CD4-positive, alpha-beta T cell treated with Interleukin-4 for 4 hours (primary cell): ENCODE measurements around the gene FHOD3.
"Not testable (repeated sequence)": the region's sequence is repeated elsewhere in the genome, so short reads cannot be mapped to it uniquely, and the experiment has no call there.

ENCODE experiments used
- DNase-seq: peaks from one replicate; pipeline ENCODE4 v3.0.0-alpha.2; 2020

The FHOD3 gene

DNA sequence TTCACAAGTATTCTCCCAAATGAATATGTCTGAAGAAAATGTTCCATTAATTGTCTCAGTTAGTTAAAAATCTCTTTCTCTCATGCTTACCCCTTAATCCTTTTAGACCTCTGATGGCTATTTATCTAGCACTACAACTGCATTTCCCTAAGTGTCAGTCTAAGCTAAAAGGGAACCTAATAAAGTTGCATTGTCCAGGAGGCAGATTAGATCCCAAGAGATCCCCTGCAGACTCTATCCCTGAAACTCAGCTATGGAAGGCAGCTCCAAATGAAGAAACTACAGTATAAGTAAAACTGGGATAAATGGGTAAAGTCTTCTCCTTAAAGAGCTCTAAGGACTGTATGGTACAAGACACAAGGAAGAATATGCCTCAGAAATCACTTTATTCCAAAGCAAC is 518.6 kb downstream of the FHOD3 start:
- DNase-seq = not testable (repeated sequence)

DNA sequence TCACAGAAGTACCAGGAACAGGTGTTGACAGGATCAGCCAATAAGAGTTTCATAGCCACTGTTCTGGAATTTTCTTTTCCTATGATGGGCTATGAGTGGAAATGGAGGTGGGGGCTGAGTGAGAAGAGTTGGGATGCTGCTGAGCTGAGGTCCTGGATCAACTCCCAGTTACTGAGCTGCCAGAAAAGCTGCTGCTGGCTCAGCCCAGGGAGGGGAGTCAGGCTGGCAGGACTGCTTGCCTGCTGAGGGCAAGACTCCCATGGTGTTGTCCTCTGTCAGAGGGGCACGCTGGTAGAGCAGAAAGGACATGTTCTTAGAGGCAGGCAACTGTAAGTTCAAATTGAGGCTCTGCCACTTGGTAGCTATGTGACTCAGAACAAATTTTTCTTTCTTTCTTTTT is 519.5 kb downstream of the FHOD3 start:
- DNase-seq = no peak

DNA sequence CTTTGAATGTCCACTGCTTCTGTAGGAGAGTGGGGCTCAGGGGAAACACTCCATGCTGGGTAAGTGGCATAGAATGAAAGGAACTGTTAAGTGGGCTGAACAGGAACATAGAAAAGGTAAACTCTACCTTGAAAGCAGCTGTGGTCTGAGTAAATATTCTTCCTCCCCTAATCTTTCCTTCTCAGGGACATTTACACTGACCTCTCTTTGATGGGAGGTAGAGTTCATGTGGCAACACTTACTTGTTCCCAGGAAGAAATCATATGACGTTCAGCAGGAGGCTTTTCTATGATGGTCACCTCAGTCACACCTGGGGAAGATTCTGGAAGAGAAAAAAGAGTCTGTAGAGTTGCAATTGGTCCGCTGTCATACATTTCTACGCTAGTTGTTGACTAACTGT is 521.1 kb downstream of the FHOD3 start:
- no peak for DNase-seq

DNA sequence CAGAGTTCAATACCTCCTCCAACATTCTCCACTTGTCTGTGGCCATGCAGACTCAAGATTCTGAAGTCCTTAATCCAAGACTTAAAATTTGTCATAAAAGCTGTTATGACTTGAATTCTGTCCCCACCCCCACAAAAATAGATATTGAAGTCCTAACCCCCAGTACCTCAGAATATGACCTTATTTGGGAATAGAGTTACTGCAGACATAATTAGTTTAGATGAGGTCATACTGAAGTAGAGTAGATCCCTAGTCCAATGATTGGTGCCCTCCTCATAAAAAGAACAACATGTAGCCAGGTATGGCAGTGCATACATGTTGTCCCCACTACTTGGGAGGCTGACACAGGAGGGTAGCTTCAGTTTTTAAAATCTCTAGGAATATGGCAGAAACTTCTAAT is 522.1 kb downstream of the FHOD3 start:
- DNase-seq = no peak

DNA sequence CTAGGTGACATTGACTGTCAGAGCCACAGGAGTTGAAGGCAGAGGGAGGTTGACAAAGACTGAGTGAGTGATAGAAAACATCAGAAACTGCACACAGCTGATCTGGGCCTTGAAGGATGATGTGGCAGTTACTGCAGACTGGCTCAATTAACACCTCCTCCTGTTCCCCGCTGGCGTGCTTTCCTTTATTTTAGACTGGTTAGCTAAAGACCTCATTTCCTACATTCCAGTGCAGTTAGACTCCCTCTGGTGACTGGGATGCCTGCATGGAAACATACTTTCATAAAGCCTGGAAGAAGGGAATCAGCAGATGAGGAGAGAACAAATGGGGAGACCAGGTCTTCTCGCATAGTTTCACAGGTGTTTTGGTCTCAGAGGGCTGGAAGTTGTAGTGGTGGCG is 524.2 kb downstream of the FHOD3 start:
- no peak for DNase-seq

DNA sequence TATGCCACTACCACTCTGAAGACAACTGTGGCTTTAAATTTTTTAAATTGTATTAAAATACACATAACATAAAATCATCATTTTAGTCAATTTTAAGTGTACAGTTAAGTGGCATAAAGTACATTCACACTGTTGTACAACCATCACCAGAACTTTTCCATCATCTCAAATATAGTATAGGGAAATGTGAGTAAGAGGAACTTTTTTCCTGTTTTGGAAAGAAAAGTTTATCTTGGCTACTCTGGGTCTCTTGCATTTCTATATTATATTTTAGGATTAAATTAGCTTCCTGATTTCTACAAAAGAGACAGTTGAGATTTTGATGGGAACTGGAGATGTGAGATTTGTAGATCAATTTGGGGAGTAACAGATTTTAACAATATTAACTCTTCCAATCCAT is 528.0 kb downstream of the FHOD3 start:
- no peak for DNase-seq

DNA sequence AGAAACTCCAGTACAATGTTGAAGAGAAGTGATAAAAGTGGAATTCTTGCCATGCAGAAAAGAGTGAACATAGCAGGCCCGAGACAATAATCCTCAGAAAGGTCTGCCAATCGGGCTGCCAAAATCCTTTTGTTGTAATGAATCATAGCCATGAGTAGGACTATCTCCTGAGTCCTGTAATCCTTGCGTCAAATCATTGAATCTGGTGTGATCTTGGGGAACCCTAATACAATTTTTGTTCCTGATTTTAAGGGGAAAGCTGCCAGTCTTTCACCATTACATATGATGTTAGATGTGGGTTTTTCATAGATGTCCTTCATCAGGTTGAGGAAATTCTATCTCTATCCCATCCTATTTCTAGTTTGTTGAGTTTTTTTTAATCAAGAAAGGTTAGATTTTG is 529.0 kb downstream of the FHOD3 start:
- DNase-seq = no peak

DNA sequence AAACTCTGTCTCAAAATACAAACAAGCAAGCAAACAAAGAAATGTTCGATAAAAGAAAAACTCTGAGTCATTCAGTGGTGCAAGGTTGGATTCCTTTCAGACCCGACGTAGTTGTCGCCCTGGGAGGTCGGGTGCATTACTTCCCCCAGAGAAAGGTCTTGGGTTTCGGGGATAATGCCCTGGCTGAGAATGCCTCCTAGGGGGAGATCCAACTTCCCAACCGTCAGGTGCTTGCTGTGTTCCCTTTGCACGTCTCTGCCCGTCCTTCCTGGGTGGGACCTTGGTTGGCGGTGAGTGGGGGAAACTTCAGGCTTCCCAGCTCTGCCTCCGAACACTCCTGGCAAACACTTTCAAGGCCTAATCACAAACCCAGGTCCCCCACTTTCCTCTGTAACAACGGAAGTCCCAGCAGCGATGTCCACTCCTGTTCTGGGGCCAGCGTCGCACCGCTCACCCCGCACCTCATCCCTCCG is 530.7 kb downstream of the FHOD3 start:
- peak; percentile 10 for DNase-seq

DNA sequence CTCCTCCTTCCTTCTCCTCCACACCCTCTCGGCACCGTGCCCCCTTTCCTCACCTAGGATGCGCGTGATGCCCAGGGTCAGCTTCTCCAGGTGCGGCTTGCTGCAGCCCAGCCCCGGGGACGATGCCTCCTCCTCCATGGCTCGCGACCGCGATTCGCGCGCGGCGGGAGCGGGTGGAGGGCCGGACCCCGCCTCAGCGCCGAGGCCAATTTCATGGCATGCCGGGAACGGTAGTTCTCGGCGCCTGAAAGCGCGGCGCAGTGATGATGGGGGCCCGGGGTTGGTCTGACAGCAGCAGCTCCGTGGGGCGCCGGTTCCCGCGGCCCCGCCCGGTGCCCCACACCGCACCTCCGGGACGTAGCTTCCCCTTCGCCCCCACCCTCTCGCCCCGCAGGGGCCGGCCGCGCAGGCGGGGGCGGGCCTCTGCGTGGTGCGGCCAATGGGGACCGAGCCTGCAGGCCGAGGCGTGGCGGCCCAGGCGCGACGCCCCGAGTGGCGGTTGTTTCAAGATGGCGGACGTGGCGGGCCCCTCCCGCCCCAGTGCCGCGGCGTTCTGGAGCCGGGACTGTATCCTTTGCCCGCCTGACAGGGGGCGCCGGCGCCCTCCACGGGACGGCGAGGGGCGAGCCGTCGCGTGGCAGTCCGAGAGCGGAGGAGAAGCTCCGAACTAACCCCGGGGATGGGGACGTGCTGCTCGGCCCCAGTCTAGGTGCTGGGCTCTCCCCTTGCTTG is 531.3 kb downstream of the FHOD3 start, which contains the start of the genes KIAA1328 and TPGS2:
Gene KIAA1328, plus strand, starts transcription at position 498 of the 732 bp plus-strand sequence. Its CDS starts 12 bp downstream, at position 510.
Gene TPGS2, minus strand, starts transcription at position 373 of the 732 bp plus-strand sequence. Its CDS starts 235 bp downstream, at position 138.
- peak; percentile 88 for DNase-seq
